K562 treated with DMSO at 1 percent for 4 hours (cell line): ENCODE data around the gene DTYMK. TPM values are rescaled to one million over a fixed set of nuclear protein-coding genes. Genes with fewer than 3 reads are reported as not detected.

Source experiments
- total RNA-seq: library from RNA; unstranded; fragments of 300-600 nt; gene quantifications from 2 replicates; pipeline ENCODE4 v1.2.3, GENCODE V29; 2022; ENCODE audit not compliant: insufficient read depth

Gene DTYMK
- total RNA-seq, result 76.6 and 86.8 TPM in 2 replicates

GRCh38 chr2:241686650-241687425 lies at the start of gene DTYMK:
DTYMK (minus strand) TSS chr2:241686815; CDS start chr2:241686783, 32 bp downstream.

GRCh38 chr2:241734467-241735208 lies 48.0 kb upstream of the DTYMK start, which contains the start of gene D2HGDH:
D2HGDH (plus strand) TSS chr2:241734630; CDS start chr2:241735225, 595 bp downstream.

GRCh38 chr2:241701399-241702154 lies 15.0 kb upstream of the DTYMK start, which contains the start of gene ING5:
ING5 (plus strand) TSS chr2:241702039; CDS start chr2:241702066, 27 bp downstream.

GRCh38 chr2:241637018-241637794 lies 49.4 kb downstream of the DTYMK start, which contains the start of the genes ATG4B and THAP4:
ATG4B (plus strand) TSS chr2:241637693; CDS start chr2:241637715, 22 bp downstream.
THAP4 (minus strand) TSS chr2:241637158; CDS start chr2:241637017, 141 bp downstream.

Other genes with a start within 250 kb of the DTYMK start
- gene STK25, start 178.2 kb downstream of the DTYMK start, total RNA-seq, result 71.1 and 101 TPM in 2 replicates
- gene BOK, start 128.1 kb downstream of the DTYMK start, total RNA-seq, result 1.5 and 2.2 TPM in 2 replicates
- 28.0 and 35.8 TPM in 2 replicates for gene THAP4, start 49.7 kb downstream of the DTYMK start, total RNA-seq
- 45.5 and 51.2 TPM in 2 replicates for gene ATG4B, start 49.1 kb downstream of the DTYMK start, total RNA-seq
- 9.6 and 14.5 TPM in 2 replicates for gene ING5, start 15.2 kb upstream of the DTYMK start, total RNA-seq
- 12.8 and 15.1 TPM in 2 replicates for gene D2HGDH, start 47.8 kb upstream of the DTYMK start, total RNA-seq
- 1.0 TPM in 1 of 2 replicates, not detected in the other for gene GAL3ST2, start 90.0 kb upstream of the DTYMK start, total RNA-seq
- gene NEU4, start 122.4 kb upstream of the DTYMK start, total RNA-seq, result 2.4 TPM in 1 of 2 replicates, not detected in the other
- gene PDCD1, start 172.1 kb upstream of the DTYMK start, total RNA-seq, result 0.77 TPM in 1 of 2 replicates, not detected in the other
- gene RTP5, start 182.9 kb upstream of the DTYMK start, total RNA-seq, result not detected in 2 replicates